Erythroblast (primary cell): ENCODE results near the gene SP3.

Experiments
- GATA1 ChIP-seq: IDR thresholded peaks from 2 replicates; pipeline ENCODE4 v1.6.1; 2011; ENCODE audit warnings: low read depth, mild to moderate bottlenecking, control low read depth, low read length, moderate library complexity
- POLR2A ChIP-seq: IDR thresholded peaks from 2 replicates; pipeline ENCODE4 v1.6.1; 2011; ENCODE audit warnings: mild to moderate bottlenecking, low read length

DNA sequence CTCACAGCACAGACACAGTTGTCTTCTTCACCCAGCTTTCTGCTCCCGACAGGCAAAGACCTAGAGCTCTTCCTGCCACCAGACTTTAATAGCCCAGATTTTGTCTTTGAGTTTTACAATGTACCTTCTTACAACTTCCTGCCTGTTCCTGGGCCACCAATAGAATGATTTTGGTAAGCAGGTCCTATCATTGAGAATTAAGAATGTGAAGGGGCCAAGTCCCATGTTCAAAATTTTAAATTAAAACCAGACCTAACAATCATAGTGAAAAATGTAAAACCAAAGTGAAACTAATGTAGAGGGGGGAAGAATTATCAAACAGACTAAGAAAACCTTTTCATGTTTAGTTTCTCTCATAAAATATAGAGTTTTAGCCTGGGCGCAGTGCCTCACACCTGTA lies 72.8 kb downstream of the SP3 start:
- TF ChIP-seq POLR2A (no peak), GATA1 (no peak)
